ENCODE measurements around the gene SYCP2L.

SYCP2L gene

GRCh38 chr6:10956776-10957175, 69.9 kb downstream of the SYCP2L start:
- no peaks in the 10 kb centered on the region for H3K27me3 ChIP-seq (replicated peaks; ENCODE audit: insufficient read depth, low read length)
- TF ChIP-seq CTCF (IDR thresholded peaks at IDR 0.05; ENCODE audit: low read length) (no peak), EZH2 (optimal IDR thresholded peaks at IDR 0.05; ENCODE audit: low read depth, low read length) (no peak), EZH2phosphoT487 (IDR thresholded peaks at IDR 0.05; ENCODE audit: low read length) (no peak)
- H3K4me1 ChIP-seq (ENCODE audit: low read length), result no peaks in the 10 kb centered on the region
- H3K4me3 ChIP-seq (ENCODE audit: low read length), result no peak overlapping the region
- H3K9me3 ChIP-seq (replicated peaks; ENCODE audit: insufficient read depth, low read length), result no peaks in the 10 kb centered on the region
- no peak overlapping the region for H3K9ac ChIP-seq (ENCODE audit: low read length)
- no peaks in the 10 kb centered on the region for H3K9me2 ChIP-seq (replicated peaks; ENCODE audit: insufficient read depth, low read length)
- no peak overlapping the region for H3K4me2 ChIP-seq (ENCODE audit: low read depth, low read length)
- H3F3A ChIP-seq (ENCODE audit: insufficient read depth, low read length), result no peaks in the 10 kb centered on the region
- no peaks in the 10 kb centered on the region for H3K79me2 ChIP-seq (ENCODE audit: low read length)
- H3K27ac ChIP-seq (ENCODE audit: low read length), result no peak overlapping the region
- H3K36me3 ChIP-seq (replicated peaks; ENCODE audit: insufficient read depth, low read length), result no peaks in the 10 kb centered on the region
- H4K20me1 ChIP-seq (ENCODE audit: insufficient read depth, low read length), result no peaks in the 10 kb centered on the region
- DNase-seq, result no peak
- no peak overlapping the region for H2AFZ ChIP-seq (ENCODE audit: low read length)

- H2AFZ ChIP-seq (ENCODE audit: low read length), result no peak overlapping the region
- no peak overlapping the region for H3K9ac ChIP-seq (ENCODE audit: low read length)
- TF ChIP-seq EZH2phosphoT487 (IDR thresholded peaks at IDR 0.05; ENCODE audit: low read length), result no peak
- TF ChIP-seq EZH2 (optimal IDR thresholded peaks at IDR 0.05; ENCODE audit: low read depth, low read length), result no peak
- TF ChIP-seq CTCF (IDR thresholded peaks at IDR 0.05; ENCODE audit: low read length), result no peak
- H3K27ac ChIP-seq (ENCODE audit: low read length), result no peak overlapping the region
- H4K20me1 ChIP-seq (ENCODE audit: insufficient read depth, low read length), result no peaks in the 10 kb centered on the region
- no peaks in the 10 kb centered on the region for H3K79me2 ChIP-seq (ENCODE audit: low read length)
- no peaks in the 10 kb centered on the region for H3K9me2 ChIP-seq (replicated peaks; ENCODE audit: insufficient read depth, low read length)
- H3K4me1 ChIP-seq (ENCODE audit: low read length), result peaks cover 4% of the 10 kb centered on the region; the same call in 1 of the 2 replicates
- H3K36me3 ChIP-seq (replicated peaks; ENCODE audit: insufficient read depth, low read length), result no peaks in the 10 kb centered on the region
- no peaks in the 10 kb centered on the region for H3F3A ChIP-seq (ENCODE audit: insufficient read depth, low read length)
- no peak overlapping the region for H3K4me3 ChIP-seq (ENCODE audit: low read length)
- H3K27me3 ChIP-seq (replicated peaks; ENCODE audit: insufficient read depth, low read length), result no peaks in the 10 kb centered on the region
- H3K9me3 ChIP-seq (replicated peaks; ENCODE audit: insufficient read depth, low read length), result no peaks in the 10 kb centered on the region
- no peak for DNase-seq
- H3K4me2 ChIP-seq (ENCODE audit: low read depth, low read length), result no peak overlapping the region
These were observed 70.6 kb downstream of the SYCP2L start for GRCh38 chr6:10957414-10957886.

- Histone ChIP-seq H3K4me3 (ENCODE audit: low read length) (no peak overlapping the region), H3K9me2 (replicated peaks; ENCODE audit: insufficient read depth, low read length) (no peaks in the 10 kb centered on the region), H3K27me3 (replicated peaks; ENCODE audit: insufficient read depth, low read length) (no peaks in the 10 kb centered on the region), H3K9me3 (replicated peaks; ENCODE audit: insufficient read depth, low read length) (no peaks in the 10 kb centered on the region), H3K4me2 (ENCODE audit: low read depth, low read length) (no peak overlapping the region), H3K27ac (ENCODE audit: low read length) (no peak overlapping the region), H3F3A (ENCODE audit: insufficient read depth, low read length) (peaks cover 9% of the 10 kb centered on the region), H3K79me2 (ENCODE audit: low read length) (no peaks in the 10 kb centered on the region), H3K36me3 (replicated peaks; ENCODE audit: insufficient read depth, low read length) (no peaks in the 10 kb centered on the region), H4K20me1 (ENCODE audit: insufficient read depth, low read length) (no peaks in the 10 kb centered on the region), H3K9ac (ENCODE audit: low read length) (no peak overlapping the region), H3K4me1 (ENCODE audit: low read length) (peaks cover 23% of the 10 kb centered on the region), H2AFZ (ENCODE audit: low read length) (no peak overlapping the region)
- TF ChIP-seq EZH2phosphoT487 (IDR thresholded peaks at IDR 0.05; ENCODE audit: low read length) (no peak), CTCF (IDR thresholded peaks at IDR 0.05; ENCODE audit: low read length) (no peak)
- DNase-seq, result no peak
These were observed 73.3 kb downstream of the SYCP2L start for GRCh38 chr6:10960171-10960570.

All from MM.1S (cell line).